HepG2 (cell line): ENCODE measurements around the gene PRKACB. TPM values are rescaled to one million over a fixed set of nuclear protein-coding genes. Genes with fewer than 3 reads are reported as not detected.

Experiments
- ATAC-seq: fragments of 200-7000 bp; cut with Tn5 transposase; 3 replicates; pipeline ENCODE4 v1.9.1; 2020; ENCODE audit warnings: mild to moderate bottlenecking, moderate library complexity
- BruUV-seq: library from RNA; stranded (reverse); fragments of 400-500 nt; replicated peaks from 2 replicates; lab custom pipeline; 2021; lab: Mats Ljungman, UMichigan
- CTCF ChIA-PET: fragments of 300-600 bp; formaldehyde crosslinking; extraction: SDS; loops from one replicate; lab custom pipeline; 2021; ENCODE audit warnings: low total read pairs, inconsistent platforms, low intra/inter-chr PET ratio; lab: Yijun Ruan, JAX
- POLR2A ChIA-PET: fragments of 350-600 bp; sonication (Branson Sonifier 250); formaldehyde crosslinking; loops from one replicate; lab custom pipeline; 2020; ENCODE audit warnings: antibody characterized with exemption, inconsistent platforms; lab: Yijun Ruan, JAX
- DNase-seq: peaks from one replicate; pipeline ENCODE4 v3.0.0-alpha.2; 2015; ENCODE audit warnings: low spot score
- FAIRE-seq: peaks from 3 replicates; lab custom pipeline; 2011; peaks lifted over from hg19 to GRCh38; lab: Jason Lieb, UNC
- H2AFZ ChIP-seq: one replicate; pipeline ENCODE4 v1.6.1; 2011; ENCODE audit warnings: low read length, inconsistent platforms
- H3K27ac ChIP-seq: fragments of 300-600 bp; 3 replicates; pipeline ENCODE4 v1.8.0; 2011; ENCODE audit warnings: mixed run types, mild to moderate bottlenecking, mixed read lengths, low read length, inconsistent platforms; ENCODE audit not compliant: insufficient read depth; ENCODE audit errors: extremely low read length
- H3K27me3 ChIP-seq, 2 experiments: fragments of 200-600 bp in 1 of 2; 2 replicates in 1 of 2; 3 replicates in 1 of 2; pipeline versions ENCODE4 v1.6.0 to v1.8.0; 2011; ENCODE audit warnings: low read length in 2 of 2, mild to moderate bottlenecking in 2 of 2, moderate library complexity in 2 of 2, inconsistent platforms in 1 of 2; ENCODE audit not compliant: insufficient read depth in 2 of 2, control insufficient read depth in 1 of 2
- H3K36me3 ChIP-seq, 2 experiments: fragments of 200-600 bp in 1 of 2; replicated peaks in 1 of 2; 2 replicates in 1 of 2; 3 replicates in 1 of 2; pipeline versions ENCODE4 v1.5.1 to v1.8.0; 2011; ENCODE audit warnings: low read length in 2 of 2, inconsistent platforms in 1 of 2; ENCODE audit not compliant: insufficient read depth in 2 of 2, control insufficient read depth in 1 of 2
- H3K4me1 ChIP-seq: 2 replicates; pipeline ENCODE4 v1.5.1; 2012; ENCODE audit warnings: low read length, inconsistent platforms; ENCODE audit not compliant: insufficient read depth
- H3K4me2 ChIP-seq: 2 replicates; pipeline ENCODE4 v1.6.0; 2011; ENCODE audit warnings: low read depth, low read length, inconsistent platforms
- H3K4me3 ChIP-seq, 3 experiments: fragments of 200-600 bp in 1 of 3; sonication (generic), shearing (Covaris generic) in 1 of 3; replicated peaks in 1 of 3; 2 replicates each; pipeline ENCODE4 v1.5.1; 2011 to 2016; ENCODE audit warnings: low read length in 3 of 3, inconsistent platforms in 2 of 3, low read depth in 2 of 3, mild to moderate bottlenecking in 2 of 3, control low read depth in 1 of 3, mixed read lengths in 1 of 3; ENCODE audit not compliant: insufficient read depth in 1 of 3
- H3K79me2 ChIP-seq: one replicate; pipeline ENCODE4 v1.6.1; 2011; ENCODE audit warnings: low read length, inconsistent platforms; ENCODE audit not compliant: insufficient read depth
- H3K9ac ChIP-seq: 2 replicates; pipeline ENCODE4 v1.6.0; 2011; ENCODE audit warnings: mild to moderate bottlenecking, low read depth, low read length, inconsistent platforms; ENCODE audit not compliant: insufficient read depth
- H3K9me3 ChIP-seq: 2 replicates; pipeline ENCODE4 v1.5.1; 2012; ENCODE audit warnings: mild to moderate bottlenecking, low read length
- H4K20me1 ChIP-seq: 2 replicates; pipeline ENCODE4 v1.6.0; 2011; ENCODE audit warnings: inconsistent platforms, mild to moderate bottlenecking, low read length, moderate library complexity; ENCODE audit not compliant: insufficient read depth
- NCOA1 ChIP-seq: sonication (generic); formaldehyde crosslinking; IDR thresholded peaks from 2 replicates; pipeline ENCODE4 v1.9.0; 2021; ENCODE audit warnings: missing genetic modification reagents
- NFE2L2 ChIP-seq: fragments of 150-350 bp; IDR thresholded peaks from 2 replicates; pipeline ENCODE4 v1.6.1; 2014; ENCODE audit warnings: low read length
- SATB2 ChIP-seq: sonication (generic); formaldehyde crosslinking; IDR thresholded peaks from 2 replicates; pipeline ENCODE4 v1.5.0; 2020; ENCODE audit warnings: missing genetic modification reagents
- SKI ChIP-seq: fragments of 450-650 bp; IDR thresholded peaks from one replicate; pipeline ENCODE4 v1.6.1; 2018; ENCODE audit warnings: mild to moderate bottlenecking; ENCODE audit not compliant: partially characterized antibody
- ZC3H4 ChIP-seq: sonication (generic); formaldehyde crosslinking; IDR thresholded peaks from 2 replicates; pipeline ENCODE4 v1.4.0; 2020; ENCODE audit warnings: missing genetic modification reagents, borderline replicate concordance
- ZNF615 ChIP-seq: sonication (generic); formaldehyde crosslinking; IDR thresholded peaks from 2 replicates; pipeline ENCODE4 v1.5.0; 2020; ENCODE audit warnings: mild to moderate bottlenecking, missing genetic modification reagents, borderline replicate concordance
- ZNF780A ChIP-seq: sonication (generic); formaldehyde crosslinking; IDR thresholded peaks from 2 replicates; pipeline ENCODE4 v1.8.0; 2022; ENCODE audit warnings: mild to moderate bottlenecking, missing genetic modification reagents, moderate library complexity
- ZSCAN22 ChIP-seq: sonication (generic); formaldehyde crosslinking; IDR thresholded peaks from 2 replicates; pipeline ENCODE4 v1.4.0; 2020; ENCODE audit warnings: mild to moderate bottlenecking, missing genetic modification reagents
- WGBS: methylation state at CpG from one replicate; pipeline ENCODE4 v1.1.6; 2017; ENCODE audit warnings: low lambda C conversion rate; 5-methylcytosine and 5-hydroxymethylcytosine counted together
- in situ Hi-C: cut with HindIII; loops from 2 replicates; pipeline ENCODE4 v1.10.0; 2017; ENCODE audit warnings: low pct_unique_long_range_greater_than_20kb; ENCODE audit not compliant: extremely low pct_ligation_motif_present
- intact Hi-C: fragments of 100-400 bp; cut with micrococcal nuclease; formaldehyde crosslinking; loops from one replicate; pipeline ENCODE4 v1.10.0; 2022; ENCODE audit not compliant: unreplicated experiment
- polyA plus RNA-seq, 8 experiments: library from polyadenylated mRNA; depleted of rRNA in 3 of 8; stranded (reverse) in 7 of 8; unstranded in 1 of 8; fragments of >200 nt; fragmentation: Illumina TruSeq in 4 of 8; extraction: Trizol in 4 of 8; gene quantifications; 2 replicates each; pipeline versions ENCODE4 v1.2.1 to v1.2.3, GENCODE V29; 2011 to 2016; ENCODE audit warnings: low read depth in 4 of 8, missing spikeins in 1 of 8, mixed read lengths in 1 of 8; ENCODE audit not compliant: insufficient read depth in 1 of 8
- total RNA-seq, 5 experiments: library from RNA; depleted of rRNA; stranded (reverse); fragments of >200 nt; fragmentation: Illumina TruSeq; extraction: Trizol; gene quantifications; 2 replicates each; pipeline ENCODE4 v1.2.3, GENCODE V29; 2016; ENCODE audit warnings: low read depth in 1 of 5
- TF ChIP-seq, protein P1 (sequence below): sonication (generic); formaldehyde crosslinking; IDR thresholded peaks from 2 replicates; pipeline ENCODE4 v1.4.0; 2020; ENCODE audit warnings: missing genetic modification reagents
- TF ChIP-seq, protein P2 (sequence below): sonication (generic); formaldehyde crosslinking; IDR thresholded peaks from 2 replicates; pipeline ENCODE4 v1.4.0; 2020; ENCODE audit warnings: missing genetic modification reagents; ENCODE audit errors: not compliant biosample characterization
- TF ChIP-seq, protein P3 (sequence below): sonication (generic); formaldehyde crosslinking; IDR thresholded peaks from 2 replicates; pipeline ENCODE4 v1.9.0; 2021; ENCODE audit warnings: missing genetic modification reagents, mild to moderate bottlenecking, borderline replicate concordance

PRKACB gene
- total and polyA plus RNA-seq, 2 of the 13 experiments (the other 11 are each of a cell fraction or from before 2014, with no cell fraction given) = 3.5 to 5.8 TPM

DNA sequence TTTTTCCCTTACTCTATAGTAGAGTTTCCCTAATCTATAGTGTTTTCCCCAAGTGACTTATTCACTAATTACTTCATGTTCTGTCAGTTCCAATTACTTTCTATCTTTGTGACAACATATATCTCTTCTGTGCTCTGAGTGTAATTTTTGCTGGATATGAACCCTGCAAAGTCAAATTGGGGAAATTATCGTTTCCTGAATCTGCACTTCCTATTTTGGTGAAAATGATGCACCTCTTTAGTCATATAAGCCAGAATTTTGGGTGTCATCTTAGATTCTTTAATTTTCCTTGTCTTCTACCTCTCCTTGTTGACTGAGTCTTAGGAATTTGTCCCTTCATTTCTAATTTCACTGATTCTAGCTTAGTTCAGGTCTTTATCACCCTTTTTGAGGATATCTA lies 33.4 kb upstream of the PRKACB start:
- no TSS peak for BruUV-seq
- H2AFZ ChIP-seq = no peak overlapping the region
- H4K20me1 ChIP-seq = no peaks in the 10 kb centered on the region
- H3K36me3 ChIP-seq = no peaks in the 10 kb centered on the region
- H3K79me2 ChIP-seq = no peaks in the 10 kb centered on the region
- 96% methylated on average over 1 of the region's 1 CpG for WGBS
- H3K9ac ChIP-seq = no peak overlapping the region
- ChIA-PET CTCF (no interaction called here), POLR2A (no interaction called here)
- no peak overlapping the region for H3K4me2 ChIP-seq
- H3K4me1 ChIP-seq = no peaks in the 10 kb centered on the region
- no peaks in the 10 kb centered on the region for H3K9me3 ChIP-seq
- no peaks in the 10 kb centered on the region for H3K27me3 ChIP-seq
- no peak for ATAC-seq
- intact Hi-C loops = no loop called here
- no peak for DNase-seq
- in situ Hi-C loops = no loop called here
- no peak for FAIRE-seq
- no peak overlapping the region for H3K4me3 ChIP-seq
- H3K27ac ChIP-seq = no peak overlapping the region
- TF ChIP-seq, protein P1, sequence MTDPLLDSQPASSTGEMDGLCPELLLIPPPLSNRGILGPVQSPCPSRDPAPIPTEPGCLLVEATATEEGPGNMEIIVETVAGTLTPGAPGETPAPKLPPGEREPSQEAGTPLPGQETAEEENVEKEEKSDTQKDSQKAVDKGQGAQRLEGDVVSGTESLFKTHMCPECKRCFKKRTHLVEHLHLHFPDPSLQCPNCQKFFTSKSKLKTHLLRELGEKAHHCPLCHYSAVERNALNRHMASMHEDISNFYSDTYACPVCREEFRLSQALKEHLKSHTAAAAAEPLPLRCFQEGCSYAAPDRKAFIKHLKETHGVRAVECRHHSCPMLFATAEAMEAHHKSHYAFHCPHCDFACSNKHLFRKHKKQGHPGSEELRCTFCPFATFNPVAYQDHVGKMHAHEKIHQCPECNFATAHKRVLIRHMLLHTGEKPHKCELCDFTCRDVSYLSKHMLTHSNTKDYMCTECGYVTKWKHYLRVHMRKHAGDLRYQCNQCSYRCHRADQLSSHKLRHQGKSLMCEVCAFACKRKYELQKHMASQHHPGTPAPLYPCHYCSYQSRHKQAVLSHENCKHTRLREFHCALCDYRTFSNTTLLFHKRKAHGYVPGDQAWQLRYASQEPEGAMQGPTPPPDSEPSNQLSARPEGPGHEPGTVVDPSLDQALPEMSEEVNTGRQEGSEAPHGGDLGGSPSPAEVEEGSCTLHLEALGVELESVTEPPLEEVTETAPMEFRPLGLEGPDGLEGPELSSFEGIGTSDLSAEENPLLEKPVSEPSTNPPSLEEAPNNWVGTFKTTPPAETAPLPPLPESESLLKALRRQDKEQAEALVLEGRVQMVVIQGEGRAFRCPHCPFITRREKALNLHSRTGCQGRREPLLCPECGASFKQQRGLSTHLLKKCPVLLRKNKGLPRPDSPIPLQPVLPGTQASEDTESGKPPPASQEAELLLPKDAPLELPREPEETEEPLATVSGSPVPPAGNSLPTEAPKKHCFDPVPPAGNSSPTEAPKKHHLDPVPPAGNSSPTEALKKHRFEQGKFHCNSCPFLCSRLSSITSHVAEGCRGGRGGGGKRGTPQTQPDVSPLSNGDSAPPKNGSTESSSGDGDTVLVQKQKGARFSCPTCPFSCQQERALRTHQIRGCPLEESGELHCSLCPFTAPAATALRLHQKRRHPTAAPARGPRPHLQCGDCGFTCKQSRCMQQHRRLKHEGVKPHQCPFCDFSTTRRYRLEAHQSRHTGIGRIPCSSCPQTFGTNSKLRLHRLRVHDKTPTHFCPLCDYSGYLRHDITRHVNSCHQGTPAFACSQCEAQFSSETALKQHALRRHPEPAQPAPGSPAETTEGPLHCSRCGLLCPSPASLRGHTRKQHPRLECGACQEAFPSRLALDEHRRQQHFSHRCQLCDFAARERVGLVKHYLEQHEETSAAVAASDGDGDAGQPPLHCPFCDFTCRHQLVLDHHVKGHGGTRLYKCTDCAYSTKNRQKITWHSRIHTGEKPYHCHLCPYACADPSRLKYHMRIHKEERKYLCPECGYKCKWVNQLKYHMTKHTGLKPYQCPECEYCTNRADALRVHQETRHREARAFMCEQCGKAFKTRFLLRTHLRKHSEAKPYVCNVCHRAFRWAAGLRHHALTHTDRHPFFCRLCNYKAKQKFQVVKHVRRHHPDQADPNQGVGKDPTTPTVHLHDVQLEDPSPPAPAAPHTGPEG = no peak
- TF ChIP-seq, protein P2, sequence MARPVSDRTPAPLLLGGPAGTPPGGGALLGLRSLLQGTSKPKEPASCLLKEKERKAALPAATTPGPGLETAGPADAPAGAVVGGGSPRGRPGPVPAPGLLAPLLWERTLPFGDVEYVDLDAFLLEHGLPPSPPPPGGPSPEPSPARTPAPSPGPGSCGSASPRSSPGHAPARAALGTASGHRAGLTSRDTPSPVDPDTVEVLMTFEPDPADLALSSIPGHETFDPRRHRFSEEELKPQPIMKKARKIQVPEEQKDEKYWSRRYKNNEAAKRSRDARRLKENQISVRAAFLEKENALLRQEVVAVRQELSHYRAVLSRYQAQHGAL = no peak
- TF ChIP-seq ZNF780A (no peak), ZSCAN22 (CRISPR knock-in tag) (no peak), SKI (no peak), NCOA1 (no peak), ZC3H4 (no peak), SATB2 (CRISPR knock-in tag) (no peak), ZNF615 (no peak), NFE2L2 (no peak)
- TF ChIP-seq, protein P3, sequence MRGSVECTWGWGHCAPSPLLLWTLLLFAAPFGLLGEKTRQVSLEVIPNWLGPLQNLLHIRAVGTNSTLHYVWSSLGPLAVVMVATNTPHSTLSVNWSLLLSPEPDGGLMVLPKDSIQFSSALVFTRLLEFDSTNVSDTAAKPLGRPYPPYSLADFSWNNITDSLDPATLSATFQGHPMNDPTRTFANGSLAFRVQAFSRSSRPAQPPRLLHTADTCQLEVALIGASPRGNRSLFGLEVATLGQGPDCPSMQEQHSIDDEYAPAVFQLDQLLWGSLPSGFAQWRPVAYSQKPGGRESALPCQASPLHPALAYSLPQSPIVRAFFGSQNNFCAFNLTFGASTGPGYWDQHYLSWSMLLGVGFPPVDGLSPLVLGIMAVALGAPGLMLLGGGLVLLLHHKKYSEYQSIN = no peak
